Urinary bladder (tissue), 4 donors: ENCODE results near the gene PPM1J. TPM values are rescaled to one million over a fixed set of nuclear protein-coding genes. Genes with fewer than 3 reads are reported as not detected.
"Not testable (repeated sequence)": the region's sequence is repeated elsewhere in the genome, so short reads cannot be mapped to it uniquely, and the experiment has no call there.

Experiments used
- DNase-seq: peaks from one replicate; pipeline ENCODE4 v3.0.0-alpha.2; 2015; ENCODE audit errors: extremely low spot score
- H3K27ac ChIP-seq: one replicate; pipeline ENCODE4 v1.5.1; 2013; ENCODE audit warnings: low read depth, mild to moderate bottlenecking, moderate library complexity
- H3K36me3 ChIP-seq: one replicate; pipeline ENCODE4 v1.6.1; 2013; ENCODE audit warnings: mild to moderate bottlenecking, moderate library complexity; ENCODE audit not compliant: insufficient read depth
- H3K4me1 ChIP-seq: one replicate; pipeline ENCODE4 v1.6.1; 2013; ENCODE audit warnings: mild to moderate bottlenecking, moderate library complexity; ENCODE audit not compliant: insufficient read depth
- H3K4me3 ChIP-seq: one replicate; pipeline ENCODE4 v1.5.1; 2013; ENCODE audit warnings: low read depth, low read length
- WGBS: extraction: QIAGEN DNeasy Blood & Tissue Kit; methylation state at CpG from one replicate; pipeline ENCODE4 v1.1.7; 2013; 5-methylcytosine and 5-hydroxymethylcytosine counted together
- polyA plus RNA-seq: library from polyadenylated mRNA; stranded (reverse); fragments of 200-250 nt; gene quantifications from one replicate; pipeline ENCODE4 v1.2.3, GENCODE V29; 2013
- total RNA-seq: library from RNA; depleted of rRNA; stranded (reverse); fragments of >200 nt; gene quantifications from one replicate; pipeline ENCODE4 v1.2.3, GENCODE V29; 2014
- donor health status: healthy with polysubstance abuse.
- donor health status: healthy.

Gene PPM1J
- total and polyA plus RNA-seq, 2 donors = 0.37 to 1.5 TPM

DNA sequence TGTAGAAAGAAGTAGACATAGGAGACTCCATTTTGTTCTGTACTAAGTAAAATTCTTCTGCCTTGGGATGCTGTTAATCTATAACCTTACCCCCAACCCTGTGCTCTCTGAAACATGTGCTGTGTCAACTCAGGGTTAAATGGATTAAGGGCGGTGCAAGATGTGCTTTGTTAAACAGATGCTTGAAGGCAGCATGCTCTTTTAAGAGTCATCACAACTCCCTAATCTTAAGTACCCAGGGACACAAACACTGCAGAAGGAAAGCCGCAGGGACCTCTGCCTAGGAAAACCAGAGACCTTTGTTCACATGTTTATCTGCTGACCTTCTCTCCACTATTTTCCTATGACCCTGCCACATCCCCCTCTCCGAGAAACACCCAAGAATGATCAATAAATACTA lies 13.9 kb upstream of the PPM1J start:
- WGBS = 68% methylated on average over 3 of the region's 3 CpGs
- not testable (repeated sequence) for H3K27ac ChIP-seq, H3K4me1 ChIP-seq, DNase-seq, H3K36me3 ChIP-seq, H3K4me3 ChIP-seq

- not testable (repeated sequence) for H3K27ac ChIP-seq, H3K4me1 ChIP-seq, H3K4me3 ChIP-seq, DNase-seq, H3K36me3 ChIP-seq
- WGBS = 93% methylated on average over 33 of the region's 33 CpGs
Observed at GRCh38 chr1:112728306-112728971, 13.3 kb upstream of the PPM1J start.

- WGBS = 60% methylated on average over 2 of the region's 2 CpGs
- no peak overlapping the region for H3K4me3 ChIP-seq
Observed at GRCh38 chr1:112727716-112728115, 12.6 kb upstream of the PPM1J start.

GRCh38 chr1:112724240-112724639 lies 9.1 kb upstream of the PPM1J start:
- not testable (repeated sequence) for H3K4me1 ChIP-seq, H3K4me3 ChIP-seq, DNase-seq, H3K27ac ChIP-seq, H3K36me3 ChIP-seq
- WGBS = 96% methylated on average over 2 of the region's 4 CpGs

More at GRCh38 chr1:112727716-112728115, 12.6 kb upstream of the PPM1J start:
- H3K27ac ChIP-seq = no peak overlapping the region
- no peaks in the 10 kb centered on the region for H3K4me1 ChIP-seq
- no peaks in the 10 kb centered on the region for H3K36me3 ChIP-seq
- DNase-seq = no peak

GRCh38 chr1:112723511-112723839 lies 8.3 kb upstream of the PPM1J start:
- Histone ChIP-seq H3K36me3 (no peaks in the 10 kb centered on the region), H3K27ac (no peak overlapping the region), H3K4me3 (no peak overlapping the region), H3K4me1 (no peaks in the 10 kb centered on the region)
- no peak for DNase-seq
- WGBS = 83% methylated on average over 8 of the region's 8 CpGs

GRCh38 chr1:112722601-112723510 lies 7.7 kb upstream of the PPM1J start:
- H3K4me3 ChIP-seq = no peak overlapping the region
- DNase-seq = no peak
- 12% methylated on average over 35 of the region's 35 CpGs for WGBS
- H3K27ac ChIP-seq = no peak overlapping the region
- no peaks in the 10 kb centered on the region for H3K36me3 ChIP-seq
- no peaks in the 10 kb centered on the region for H3K4me1 ChIP-seq

GRCh38 chr1:112721966-112722524 lies 6.9 kb upstream of the PPM1J start:
- 63% methylated on average over 10 of the region's 10 CpGs for WGBS
- H3K27ac ChIP-seq = no peak overlapping the region

DNA sequence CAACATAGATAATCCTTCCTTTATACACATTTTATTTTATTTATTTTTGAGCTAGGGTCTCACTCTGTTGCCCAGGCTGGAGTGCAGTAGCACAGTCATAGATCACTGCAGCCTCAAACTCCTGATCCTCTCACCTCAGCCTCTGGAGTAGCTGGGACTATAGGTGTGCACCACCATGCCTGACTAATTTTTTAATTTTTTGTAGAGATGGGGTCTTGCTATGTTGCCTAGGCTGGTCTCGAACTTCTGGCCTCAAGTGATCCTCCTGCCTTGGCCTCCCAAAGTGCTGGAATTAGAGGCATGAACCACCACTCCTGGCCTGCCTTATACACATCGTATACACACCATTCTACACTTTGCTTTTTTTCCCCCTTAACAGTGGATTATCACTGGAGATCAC lies 6.2 kb upstream of the PPM1J start:
- H3K27ac ChIP-seq, H3K4me1 ChIP-seq, DNase-seq, H3K4me3 ChIP-seq, H3K36me3 ChIP-seq: not testable (repeated sequence)
- WGBS = 98% methylated on average over 2 of the region's 2 CpGs

More at GRCh38 chr1:112721966-112722524, 6.9 kb upstream of the PPM1J start:
- Histone ChIP-seq H3K36me3 (no peaks in the 10 kb centered on the region), H3K4me1 (no peaks in the 10 kb centered on the region), H3K4me3 (no peak overlapping the region)
- DNase-seq = no peak

DNA sequence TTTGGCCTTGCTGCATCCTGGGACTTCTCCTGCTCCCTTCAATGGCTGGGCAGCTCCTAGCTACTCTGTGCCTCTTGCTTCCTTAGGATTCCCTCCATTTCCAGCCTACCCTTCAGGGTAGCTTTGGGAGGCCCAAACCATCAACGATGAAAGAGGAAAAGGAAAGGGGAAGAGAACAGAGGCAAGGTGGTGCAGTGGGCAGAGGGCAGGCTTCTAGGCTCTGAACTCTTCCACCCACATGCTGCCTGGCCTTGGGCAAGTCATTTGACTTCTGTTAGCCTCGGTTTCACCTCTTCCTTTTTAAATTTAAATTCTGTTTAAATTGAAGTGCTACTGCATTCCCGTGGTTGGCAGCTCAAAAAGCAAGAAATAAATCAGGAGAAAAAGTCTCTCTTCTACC lies 5.7 kb upstream of the PPM1J start:
- WGBS = 83% methylated on average over 3 of the region's 3 CpGs
- Histone ChIP-seq H3K36me3 (no peaks in the 10 kb centered on the region), H3K4me1 (no peaks in the 10 kb centered on the region), H3K27ac (no peak overlapping the region), H3K4me3 (no peak overlapping the region)
- DNase-seq = no peak

- no peak for DNase-seq
- Histone ChIP-seq H3K27ac (no peak overlapping the region), H3K36me3 (no peaks in the 10 kb centered on the region), H3K4me3 (no peak overlapping the region), H3K4me1 (no peaks in the 10 kb centered on the region)
- 92% methylated on average over 2 of the region's 2 CpGs for WGBS
Observed at GRCh38 chr1:112719706-112720105, 4.6 kb upstream of the PPM1J start.

DNA sequence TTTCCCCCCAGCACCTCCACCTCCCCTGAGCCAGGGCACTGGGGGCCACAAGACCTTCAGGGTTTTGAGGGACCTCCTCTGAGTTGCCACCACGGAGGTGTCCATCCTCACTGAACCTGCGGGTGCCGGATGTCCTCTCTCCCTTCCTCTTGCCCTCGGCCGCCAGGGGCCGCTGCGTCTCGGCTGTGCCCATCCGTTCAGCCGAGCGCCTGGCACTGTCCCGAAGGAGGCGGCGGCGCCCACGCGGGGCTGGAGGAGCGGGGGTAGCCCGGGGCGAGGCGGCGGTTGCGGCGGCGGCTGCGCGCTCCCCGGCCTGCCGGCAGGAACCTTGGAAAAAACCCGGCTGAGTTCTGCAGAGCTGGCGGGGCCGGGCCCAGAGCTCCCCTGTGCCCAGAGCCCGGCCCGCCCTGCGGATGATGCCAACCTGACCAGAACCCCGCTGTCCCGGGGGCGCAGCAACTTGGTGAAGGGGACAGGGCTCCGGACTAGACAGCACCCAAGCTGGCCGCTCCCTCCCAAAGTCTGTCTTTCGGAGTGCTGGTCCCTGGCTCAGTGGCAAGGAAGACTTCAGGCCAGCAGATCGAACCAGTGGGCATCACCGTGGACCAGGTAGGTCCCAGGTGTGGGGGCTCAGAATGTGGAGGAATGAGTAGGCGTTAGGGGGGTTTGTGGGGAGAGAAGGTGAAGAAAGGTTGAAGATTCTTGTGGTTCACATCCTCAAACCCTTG lies 3.7 kb upstream of the PPM1J start:
- 17% methylated on average over 44 of the region's 44 CpGs for WGBS
- H3K4me1 ChIP-seq = no peaks in the 10 kb centered on the region
- no peak overlapping the region for H3K4me3 ChIP-seq
- no peaks in the 10 kb centered on the region for H3K36me3 ChIP-seq
- H3K27ac ChIP-seq = no peak overlapping the region
- DNase-seq = no peak

GRCh38 chr1:112717263-112717873 lies 2.2 kb upstream of the PPM1J start:
- WGBS = 91% methylated on average over 2 of the region's 2 CpGs
- DNase-seq = no peak
- Histone ChIP-seq H3K36me3 (no peaks in the 10 kb centered on the region), H3K27ac (no peak overlapping the region), H3K4me3 (no peak overlapping the region), H3K4me1 (no peaks in the 10 kb centered on the region)

DNA sequence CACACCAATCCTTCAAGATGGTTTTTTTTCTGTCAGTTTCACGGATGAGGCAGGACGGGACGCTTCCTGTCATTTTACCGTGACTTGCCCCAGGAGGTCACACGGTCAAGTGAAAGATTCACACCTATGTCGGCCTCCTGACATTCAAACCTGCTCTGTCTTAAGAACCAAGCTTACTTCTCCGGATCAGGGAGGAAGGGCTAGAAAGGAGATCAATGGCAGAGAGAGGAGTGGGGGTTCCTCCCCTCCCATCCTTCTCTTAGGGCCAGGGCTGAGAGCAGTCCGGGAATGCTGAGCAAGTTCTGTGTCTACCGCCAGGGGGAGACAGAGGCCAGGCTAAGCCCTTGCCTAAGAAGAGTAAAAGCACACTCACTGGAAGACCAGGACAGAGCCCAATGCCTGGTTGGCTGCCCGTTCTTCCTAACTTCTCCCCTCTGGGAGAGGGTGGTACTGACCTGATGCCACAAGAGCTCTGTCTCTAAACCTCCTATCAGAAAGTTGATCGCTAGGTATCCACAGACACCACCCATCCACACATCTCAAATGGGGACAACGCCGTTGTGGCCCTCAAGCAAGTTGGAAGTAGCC lies 1.1 kb upstream of the PPM1J start:
- peak; percentile 89 for DNase-seq
- WGBS = 16% methylated on average over 13 of the region's 13 CpGs
- Histone ChIP-seq H3K4me3 (peak overlapping the region; percentile 48), H3K27ac (no peak overlapping the region), H3K36me3 (no peaks in the 10 kb centered on the region), H3K4me1 (no peaks in the 10 kb centered on the region)
